ENCODE measurements around the gene STRIT1.

DNA sequence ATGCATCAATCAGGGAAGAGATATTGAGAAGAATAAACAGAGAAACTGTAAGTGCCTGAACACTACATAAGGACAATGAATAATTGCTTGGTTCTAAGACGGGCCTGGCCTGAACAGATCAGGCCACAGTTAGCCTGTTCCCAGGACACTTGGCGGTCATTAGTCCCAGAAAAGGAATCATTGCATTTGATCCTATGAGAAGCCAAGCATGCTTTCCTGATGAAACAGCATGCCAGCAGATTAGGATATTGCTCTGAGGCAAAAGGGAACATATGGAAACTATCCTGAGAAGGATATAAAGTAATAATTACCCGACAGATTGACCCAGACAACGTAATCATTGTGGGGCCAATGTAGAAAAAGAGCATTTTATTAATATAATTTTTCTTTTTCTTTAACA lies 51.9 kb downstream of the STRIT1 start:
- TF ChIP-seq, protein P1, sequence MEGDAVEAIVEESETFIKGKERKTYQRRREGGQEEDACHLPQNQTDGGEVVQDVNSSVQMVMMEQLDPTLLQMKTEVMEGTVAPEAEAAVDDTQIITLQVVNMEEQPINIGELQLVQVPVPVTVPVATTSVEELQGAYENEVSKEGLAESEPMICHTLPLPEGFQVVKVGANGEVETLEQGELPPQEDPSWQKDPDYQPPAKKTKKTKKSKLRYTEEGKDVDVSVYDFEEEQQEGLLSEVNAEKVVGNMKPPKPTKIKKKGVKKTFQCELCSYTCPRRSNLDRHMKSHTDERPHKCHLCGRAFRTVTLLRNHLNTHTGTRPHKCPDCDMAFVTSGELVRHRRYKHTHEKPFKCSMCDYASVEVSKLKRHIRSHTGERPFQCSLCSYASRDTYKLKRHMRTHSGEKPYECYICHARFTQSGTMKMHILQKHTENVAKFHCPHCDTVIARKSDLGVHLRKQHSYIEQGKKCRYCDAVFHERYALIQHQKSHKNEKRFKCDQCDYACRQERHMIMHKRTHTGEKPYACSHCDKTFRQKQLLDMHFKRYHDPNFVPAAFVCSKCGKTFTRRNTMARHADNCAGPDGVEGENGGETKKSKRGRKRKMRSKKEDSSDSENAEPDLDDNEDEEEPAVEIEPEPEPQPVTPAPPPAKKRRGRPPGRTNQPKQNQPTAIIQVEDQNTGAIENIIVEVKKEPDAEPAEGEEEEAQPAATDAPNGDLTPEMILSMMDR (conservative IDR thresholded peaks at IDR 0.05 in 1 of 2, IDR thresholded peaks at IDR 0.05 in 1 of 2; ENCODE audit: extremely low read depth in 1 of 2, insufficient read depth in 1 of 2, low read depth in 1 of 2, low read length in 2 of 2), result no peak
- TF ChIP-seq EZH2 (IDR thresholded peaks at IDR 0.05; ENCODE audit: borderline replicate concordance, low read length), result no peak
